Measurements from ENCODE around the gene ATP10B.

GRCh38 chr5:160657622-160658458, 194.2 kb downstream of the ATP10B start:
- TF ChIP-seq CTCF (tag by site-specific recombination; IDR thresholded peaks at IDR 0.05) (no peak), ZNF600 (tag by site-specific recombination; IDR thresholded peaks at IDR 0.05) (no peak), ZNF239 (tag by site-specific recombination; IDR thresholded peaks at IDR 0.05) (no peak), ZNF280D (tag by site-specific recombination; IDR thresholded peaks at IDR 0.05) (no peak), ZNF660 (tag by site-specific recombination; IDR thresholded peaks at IDR 0.05) (no peak), ZNF398 (tag by site-specific recombination; IDR thresholded peaks at IDR 0.05) (no peak), ATF2 (tag by site-specific recombination; IDR thresholded peaks at IDR 0.05; ENCODE audit: low read depth) (no peak), ZNF366 (tag by site-specific recombination; conservative IDR thresholded peaks at IDR 0.05) (no peak), ZNF416 (tag by site-specific recombination; IDR thresholded peaks at IDR 0.05) (no peak), ZNF639 (tag by site-specific recombination; IDR thresholded peaks at IDR 0.05) (no peak)

Data from HEK293 (cell line).